ENCODE data around the gene REST.

- no peak for TF ChIP-seq TAF1 (IDR thresholded peaks at IDR 0.05; ENCODE audit: borderline replicate concordance, insufficient read depth, low read length)
- no peak for TF ChIP-seq POLR2AphosphoS5 (IDR thresholded peaks at IDR 0.05; ENCODE audit: low read depth, low read length)
Measured at GRCh38 chr4:56908206-56909085, 746 bp downstream of the REST start.
